Hippocampal formation (tissue), 2 donors: ENCODE results near the gene FSTL5.
A peak's percentile ranks its signal among the peaks of the same experiment; 100 is the strongest.

Experiments
- DNase-seq, 2 donors: peaks; one replicate each; lab custom pipeline; 2025; lab: John Stamatoyannopoulos, UW

Gene FSTL5

DNA sequence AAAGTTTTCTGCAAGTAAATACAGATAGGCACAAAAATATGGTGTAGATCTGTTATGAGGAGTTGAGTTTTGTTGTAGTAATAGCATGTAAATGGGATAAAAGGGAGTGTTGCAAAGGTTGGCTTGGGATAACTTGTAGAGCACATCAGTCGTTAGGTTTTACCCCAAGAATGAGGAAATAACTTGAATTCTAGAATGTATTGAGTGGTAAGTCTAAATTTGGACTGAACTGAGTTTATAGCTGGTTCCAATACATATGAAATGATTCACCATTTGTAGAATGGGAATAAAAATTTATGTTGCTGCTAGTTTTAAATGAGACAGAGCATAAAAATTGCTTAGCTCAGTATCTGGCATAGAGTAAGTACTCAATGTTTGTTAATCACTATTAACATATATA lies 719.2 kb downstream of the FSTL5 start:
- DNase-seq, result no peak

DNA sequence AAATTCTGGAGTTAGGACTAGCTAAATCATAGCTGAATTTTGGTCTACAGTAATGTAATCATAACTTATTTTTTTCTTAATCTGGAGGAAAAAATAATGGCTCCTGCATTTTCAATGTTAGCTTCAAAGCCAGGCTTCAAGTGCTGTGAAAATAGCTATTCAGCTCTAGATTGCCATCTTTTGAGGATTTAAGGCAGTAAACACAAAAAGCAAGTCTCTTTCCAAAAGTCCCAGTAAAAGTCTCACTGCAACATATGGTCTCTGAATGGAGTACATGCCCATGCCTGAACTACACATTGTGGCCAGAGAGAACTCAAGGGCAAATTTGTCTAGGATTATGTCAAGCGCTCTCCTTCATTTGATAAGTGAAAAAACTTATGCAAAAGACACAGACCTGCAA lies 720.9 kb downstream of the FSTL5 start:
- DNase-seq, result peak in 1 of 2 donors; percentile 3

DNA sequence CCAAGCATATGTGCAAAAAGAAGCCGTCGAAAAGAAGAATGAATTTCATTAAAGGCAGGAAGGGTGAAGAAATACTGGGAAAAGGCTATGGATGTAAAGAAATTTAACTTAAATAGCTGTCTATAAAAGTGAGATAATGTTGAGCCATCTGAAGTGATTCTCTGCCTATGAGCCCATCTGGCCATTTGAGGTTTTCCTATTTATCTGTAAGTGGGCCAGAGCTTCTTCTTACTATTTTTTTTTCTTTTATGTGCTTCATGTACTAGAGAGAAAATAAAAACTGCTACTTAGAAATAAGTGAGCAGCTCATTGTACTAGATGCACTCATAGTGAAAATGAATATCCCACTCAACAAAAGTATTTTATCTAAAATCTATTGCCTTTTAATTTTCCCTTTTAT lies 725.7 kb downstream of the FSTL5 start:
- DNase-seq, result no peak

DNA sequence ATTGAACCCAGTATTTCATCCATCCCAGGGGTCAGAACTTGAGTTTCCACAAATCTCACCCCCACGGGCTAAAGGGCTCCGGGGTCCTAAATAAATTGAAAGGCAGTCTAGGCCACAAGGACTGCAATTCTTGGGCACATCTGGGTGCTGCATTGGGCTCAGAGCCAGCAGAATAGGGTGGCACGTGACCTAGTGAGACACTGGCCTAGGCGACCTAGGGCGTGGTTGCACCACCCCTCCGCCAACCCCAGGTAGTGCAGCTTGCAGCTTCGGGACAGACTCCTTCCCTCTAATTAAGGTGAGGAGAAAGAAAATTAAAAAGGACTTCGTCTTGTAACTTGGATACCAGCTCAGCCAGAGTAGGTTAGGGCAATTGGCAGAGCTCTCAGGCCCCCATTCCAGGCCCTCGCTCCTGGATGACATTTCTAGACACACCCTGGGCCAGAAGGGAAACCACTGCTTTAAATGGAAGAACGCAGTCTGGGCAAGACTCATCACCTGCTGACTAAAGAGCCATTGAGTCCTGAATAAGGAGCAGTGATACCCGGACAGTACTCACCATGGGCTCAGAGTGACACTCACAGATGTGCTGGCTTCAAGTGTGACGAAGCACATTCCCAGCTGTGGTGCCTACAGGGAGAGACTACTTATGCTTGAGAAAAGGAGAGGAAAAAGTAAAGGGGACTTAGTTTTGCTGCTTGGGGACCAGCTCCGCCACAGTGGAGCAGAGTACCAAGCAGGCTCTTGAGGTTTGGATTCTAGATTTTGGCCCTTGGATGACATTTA lies 735.4 kb downstream of the FSTL5 start:
- no peak for DNase-seq

DNA sequence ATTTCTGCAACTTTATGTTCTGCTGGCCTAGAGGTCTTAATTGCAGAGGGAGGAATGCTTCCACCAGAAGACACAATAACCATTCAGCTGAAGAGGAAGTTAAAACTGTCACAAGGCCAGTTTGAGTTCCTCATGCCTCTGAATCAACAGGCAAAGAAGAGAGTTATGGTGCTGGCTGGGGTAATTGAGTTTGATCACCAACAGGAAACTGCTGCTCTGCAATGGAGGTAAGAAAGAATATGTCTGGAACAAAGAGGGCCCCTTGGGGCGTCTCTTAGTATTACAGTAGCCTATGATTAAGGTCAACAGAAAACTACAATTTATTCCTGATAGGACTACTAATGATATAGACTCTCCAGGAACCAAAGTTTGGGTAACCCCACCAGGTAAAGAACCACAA lies 744.0 kb downstream of the FSTL5 start:
- DNase-seq, result no peak

DNA sequence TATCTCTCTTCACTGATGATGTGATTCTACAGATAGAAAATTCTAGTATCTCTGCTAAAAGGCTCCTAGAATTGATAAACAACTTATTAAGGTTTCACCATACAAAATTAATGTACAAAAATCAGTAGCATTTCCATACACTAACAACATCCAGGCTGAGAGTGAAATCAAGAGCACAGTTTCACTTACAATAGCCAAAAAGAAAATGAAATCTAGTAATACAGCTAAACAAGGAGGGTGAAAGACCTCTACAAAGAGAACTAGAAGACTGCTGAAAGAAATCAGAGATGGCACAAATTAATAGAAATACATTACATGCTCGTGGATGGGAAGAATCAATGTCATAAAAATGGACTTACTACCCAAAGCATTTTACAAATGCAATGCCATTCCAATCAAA lies 751.9 kb downstream of the FSTL5 start:
- no peak for DNase-seq

DNA sequence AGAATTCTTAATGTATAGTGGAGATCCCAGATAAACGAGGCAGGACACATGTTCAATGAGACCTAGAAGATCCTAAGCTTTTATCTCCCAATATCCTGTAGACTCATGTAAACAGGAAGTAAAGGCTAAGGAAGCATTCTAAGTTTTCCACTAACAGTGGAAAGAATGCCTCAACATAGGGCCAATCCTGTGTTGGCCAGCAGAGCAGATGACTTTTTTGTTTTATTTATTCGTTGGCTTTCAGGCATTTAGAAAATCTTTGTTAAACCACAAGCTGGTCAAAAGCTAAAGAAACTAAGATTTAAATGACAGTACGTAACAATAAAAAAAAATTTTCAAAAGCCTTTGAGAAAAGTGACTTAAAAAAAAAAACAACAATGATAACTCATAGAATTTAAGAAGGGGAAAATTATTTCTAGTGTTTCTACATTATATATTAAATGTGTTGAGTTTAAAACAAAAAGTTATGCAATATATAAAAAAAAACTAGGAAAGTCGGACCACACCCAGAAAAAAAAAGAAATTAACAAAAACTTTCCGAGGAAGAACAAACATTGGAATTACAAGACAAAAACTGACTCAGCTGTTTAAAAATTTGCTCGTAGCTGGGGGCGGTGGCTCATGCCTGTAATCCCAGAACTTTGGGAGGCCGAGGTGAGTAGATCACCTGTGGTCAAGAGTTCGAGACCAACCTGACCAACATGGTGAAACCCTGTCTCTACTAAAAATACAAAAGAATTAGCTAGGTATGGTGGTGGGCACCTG lies 759.3 kb downstream of the FSTL5 start:
- DNase-seq, result no peak

DNA sequence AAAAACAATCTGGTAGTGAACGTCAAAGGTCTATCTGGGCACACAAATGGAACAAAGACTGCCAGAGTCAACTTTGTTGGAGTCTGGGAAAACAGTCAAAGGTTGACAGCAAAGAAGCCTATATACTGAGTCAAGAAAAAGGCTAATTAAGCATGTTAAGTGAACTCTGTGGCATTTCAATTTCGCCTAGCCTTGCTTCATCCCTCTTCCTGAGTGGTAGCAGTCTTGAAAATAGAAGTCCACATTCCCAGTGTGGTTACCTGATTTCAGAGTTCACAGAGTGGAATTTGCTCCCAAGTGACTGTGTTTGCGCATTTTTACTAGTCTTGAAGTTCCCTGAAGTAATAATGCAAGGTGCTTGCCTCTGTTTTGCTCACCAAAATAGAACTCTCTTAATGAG lies 760.0 kb downstream of the FSTL5 start:
- DNase-seq, result no peak

DNA sequence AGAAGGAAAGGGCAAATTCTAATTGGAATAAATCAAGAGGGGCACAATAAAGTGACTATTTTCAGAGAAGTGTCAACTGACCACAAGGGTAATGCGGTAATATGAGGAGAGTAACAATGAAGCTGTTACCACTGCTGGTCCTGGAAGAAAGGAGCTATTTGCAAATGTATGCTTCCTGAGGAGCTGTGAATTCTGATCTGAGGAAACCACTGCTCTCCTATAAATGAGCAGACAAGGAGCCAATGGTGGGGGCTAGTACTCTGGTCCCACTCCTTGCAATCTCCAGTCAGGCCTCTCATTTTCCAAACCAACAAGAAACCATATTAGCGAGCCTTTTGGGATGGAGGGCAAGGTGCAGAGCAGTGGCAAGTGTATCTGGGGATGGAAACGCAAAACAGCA lies 770.2 kb downstream of the FSTL5 start:
- no peak for DNase-seq

DNA sequence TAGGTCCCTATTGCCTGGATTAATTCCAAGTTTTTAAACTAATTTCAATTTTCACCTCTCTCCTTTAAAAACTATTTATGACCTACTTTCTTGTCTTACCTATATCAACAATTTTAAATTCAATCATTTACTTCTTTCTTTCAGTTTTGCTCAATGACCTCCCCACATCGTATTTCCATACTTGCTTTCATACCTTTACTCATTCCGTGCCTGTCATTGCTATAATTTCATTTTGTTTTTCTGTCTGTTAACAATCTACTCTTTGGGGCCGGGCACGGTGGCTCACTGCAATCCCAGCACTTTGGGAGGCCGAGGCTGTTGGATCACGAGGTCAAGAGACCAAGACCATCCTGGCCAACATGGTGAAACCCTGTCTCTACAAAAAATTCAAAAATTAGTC lies 781.1 kb downstream of the FSTL5 start:
- no peak for DNase-seq

DNA sequence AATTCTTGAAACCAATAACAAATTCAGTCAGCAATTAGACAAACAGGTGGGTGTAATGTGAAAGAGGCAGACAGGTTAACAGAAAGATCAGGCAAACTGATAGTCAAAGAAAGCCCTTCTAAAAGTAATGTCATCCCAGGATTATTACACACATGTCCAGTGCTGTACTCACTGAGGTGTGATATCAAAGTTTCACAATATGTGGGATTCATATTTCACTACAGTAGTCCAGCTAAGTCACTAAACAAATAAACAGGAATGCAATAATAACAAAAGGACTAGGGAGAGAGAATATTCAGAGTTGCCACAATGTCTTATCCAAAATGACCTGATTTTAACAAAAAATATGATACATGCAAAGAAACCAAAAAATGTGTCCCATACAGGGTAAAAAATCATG lies 787.5 kb downstream of the FSTL5 start:
- no peak for DNase-seq

DNA sequence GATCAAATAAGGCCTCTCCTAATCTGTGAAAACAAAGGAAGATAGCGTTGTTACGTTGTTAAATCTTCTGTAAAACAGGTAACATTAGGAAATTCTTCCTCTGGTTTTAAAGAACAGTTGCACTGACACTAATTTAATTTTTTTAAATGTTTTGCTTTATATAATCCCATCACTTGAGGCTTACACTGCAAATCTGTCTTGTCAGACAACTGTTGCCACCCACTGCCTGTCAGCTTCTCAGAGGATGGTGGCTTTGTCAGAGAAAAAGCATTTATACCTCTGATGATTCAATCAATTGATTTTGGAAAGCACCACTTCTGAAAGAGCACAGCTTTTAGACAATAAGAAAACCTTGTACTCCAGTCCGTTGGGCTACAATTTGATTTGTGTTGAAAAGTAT lies 799.1 kb downstream of the FSTL5 start:
- DNase-seq, result no peak

DNA sequence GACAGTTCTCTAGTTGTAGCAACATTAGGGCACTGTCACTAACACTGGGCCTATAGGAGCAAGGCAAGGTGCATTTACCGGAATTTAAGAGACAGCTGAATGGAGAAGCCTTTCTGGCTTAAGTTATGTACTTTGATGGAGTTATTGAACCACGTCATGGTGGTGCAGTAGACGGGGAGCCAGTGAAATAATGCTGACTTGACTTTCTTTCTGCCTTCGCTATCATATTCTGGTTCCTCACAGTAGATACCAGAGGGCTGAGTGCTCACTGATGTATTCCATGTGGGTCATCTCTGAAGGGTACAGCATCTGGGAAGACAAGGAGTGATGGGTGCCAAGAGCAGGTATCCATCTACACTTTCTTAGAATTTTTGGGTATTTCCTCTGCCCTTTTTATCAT lies 802.8 kb downstream of the FSTL5 start:
- DNase-seq, result no peak

DNA sequence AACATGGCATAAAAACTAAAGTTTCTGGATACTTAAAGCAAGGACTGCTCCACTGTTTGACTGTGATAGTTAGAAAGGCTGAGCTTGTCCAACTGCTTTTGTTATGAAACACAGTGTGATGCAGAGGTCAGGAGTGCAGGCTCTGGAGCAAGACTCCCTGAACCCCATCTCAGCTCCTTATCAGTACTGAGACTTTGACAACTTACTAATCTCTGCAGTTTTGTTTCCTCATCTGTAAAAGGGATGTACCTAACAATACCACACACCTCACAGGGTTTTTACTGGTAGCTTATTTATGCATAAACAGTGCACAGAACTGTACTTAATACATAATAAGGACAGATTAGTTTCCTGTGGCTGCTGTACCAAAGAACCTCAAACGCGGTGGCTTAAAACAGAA lies 804.3 kb downstream of the FSTL5 start:
- DNase-seq, result no peak

DNA sequence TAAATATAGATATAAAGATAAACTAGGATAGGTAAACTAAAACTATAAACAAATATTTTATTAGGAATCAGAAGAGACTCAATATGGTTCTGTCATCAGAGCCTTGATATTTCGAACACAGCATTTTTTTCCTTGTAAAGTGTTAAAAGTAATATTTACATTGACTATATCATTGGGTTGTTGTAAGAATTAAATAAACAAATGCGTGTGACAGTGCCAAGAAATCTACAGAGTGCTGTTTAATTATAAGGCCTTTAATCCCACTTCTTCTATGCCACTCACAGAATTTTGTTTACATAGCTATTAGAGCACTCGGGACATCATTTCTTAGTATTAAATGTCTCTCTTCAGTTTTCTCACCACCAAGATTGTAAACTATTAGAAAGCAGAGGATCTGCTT lies 807.4 kb downstream of the FSTL5 start:
- no peak for DNase-seq

DNA sequence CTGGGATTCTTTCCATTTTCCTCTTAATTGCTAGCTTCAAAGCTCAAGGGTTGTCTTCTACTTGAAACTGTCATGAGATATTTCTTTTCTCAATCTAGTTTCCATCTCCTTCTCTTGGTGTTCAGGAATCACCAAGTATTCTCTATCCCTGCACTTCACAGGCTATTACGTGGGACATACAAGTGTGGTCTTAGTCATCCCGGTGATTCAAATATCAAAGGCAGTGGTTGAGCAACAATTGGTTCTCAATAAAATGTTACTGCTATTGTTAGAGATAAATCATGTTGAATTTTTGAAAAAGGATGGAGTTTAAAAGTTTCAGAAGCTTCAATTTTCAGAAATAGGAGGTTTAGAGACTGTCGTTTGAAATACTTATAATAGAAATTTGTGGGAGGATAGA lies 812.9 kb downstream of the FSTL5 start:
- no peak for DNase-seq

DNA sequence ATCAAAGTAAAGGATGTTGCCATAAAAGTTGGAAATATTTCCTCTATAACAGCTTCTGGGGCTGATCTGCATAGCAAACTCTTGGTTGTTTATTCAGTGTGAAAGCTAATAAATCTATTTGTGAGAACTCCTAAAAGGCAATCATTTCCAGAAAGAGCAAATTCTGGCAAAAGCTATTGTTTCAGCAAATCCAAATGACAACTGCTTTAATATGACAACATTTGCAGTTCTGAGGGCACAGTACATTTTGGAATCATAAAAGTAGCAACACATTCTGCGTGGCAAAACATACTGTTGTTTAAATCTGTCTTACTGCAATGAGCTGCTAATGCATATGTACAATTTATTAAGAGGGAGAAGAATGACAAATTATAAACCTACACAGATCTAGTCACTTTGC lies 818.1 kb downstream of the FSTL5 start:
- DNase-seq, result no peak

DNA sequence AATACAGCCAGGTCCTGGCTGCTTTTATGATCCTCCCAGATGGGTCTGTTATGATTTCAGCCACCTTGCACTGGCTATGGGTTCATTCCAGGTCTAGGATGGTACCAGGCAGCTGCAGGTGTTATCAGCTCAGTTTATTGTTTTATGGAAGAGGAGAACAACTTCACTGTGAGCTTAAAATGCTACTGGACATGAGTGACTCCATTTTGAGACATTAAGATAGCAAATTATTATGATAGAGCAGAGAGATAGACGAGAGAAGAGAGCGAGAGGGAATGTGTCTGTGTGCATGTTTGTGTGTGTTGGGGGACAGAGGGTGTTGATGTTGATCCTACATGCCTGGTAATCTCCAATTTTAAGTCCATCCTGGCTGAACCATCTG lies 820.2 kb downstream of the FSTL5 start:
- DNase-seq, result no peak

DNA sequence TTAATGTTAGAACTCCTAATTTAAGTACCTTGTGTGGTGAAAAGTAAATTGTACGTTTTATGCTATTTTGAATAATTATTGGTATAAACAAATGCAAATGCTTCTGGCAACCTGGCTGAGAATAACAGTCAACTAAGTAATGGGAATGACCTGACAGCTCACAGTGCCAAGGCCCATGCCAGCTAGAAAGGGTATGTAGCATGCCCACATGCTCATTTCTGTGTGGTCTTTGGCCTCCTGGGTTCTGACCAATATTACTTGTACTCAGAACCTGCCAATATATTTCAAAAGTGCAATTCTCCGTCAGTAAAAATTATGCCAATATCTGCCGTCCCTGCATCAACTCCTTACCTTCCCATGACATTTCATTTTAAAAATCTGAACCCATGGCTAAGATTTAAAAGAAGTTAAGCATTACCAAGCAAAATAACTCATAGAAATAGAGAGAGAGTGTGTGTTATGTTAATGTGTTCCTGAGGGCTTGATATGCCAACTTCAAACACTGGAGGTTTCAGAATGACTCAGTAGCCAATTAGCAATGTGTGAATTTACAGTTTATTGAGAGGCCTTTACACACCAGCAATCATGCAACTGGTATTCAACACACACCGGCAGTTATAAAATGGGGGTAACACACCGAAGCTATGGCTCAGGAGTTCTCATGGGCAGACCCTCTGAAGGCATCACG lies 820.8 kb downstream of the FSTL5 start:
- no peak for DNase-seq

DNA sequence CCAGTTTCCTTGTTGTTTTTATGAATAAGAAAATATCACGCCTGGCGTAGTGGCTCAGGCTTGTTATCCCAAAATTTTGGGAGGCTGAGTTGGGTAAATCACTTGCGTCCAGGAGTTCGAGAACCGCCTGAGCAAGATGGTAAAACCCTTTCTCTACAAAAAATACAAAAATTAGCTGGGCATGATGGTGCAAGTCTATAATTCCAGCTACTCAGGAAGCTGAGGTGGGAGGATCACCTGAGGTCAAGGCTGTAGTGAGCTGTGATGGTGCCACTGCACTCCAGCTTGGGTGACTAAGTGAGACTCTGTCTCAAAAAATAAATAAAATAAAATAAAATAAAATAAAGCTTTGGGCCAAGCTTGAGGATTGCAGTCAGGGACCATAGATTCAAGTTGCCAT lies 827.2 kb downstream of the FSTL5 start:
- no peak for DNase-seq

DNA sequence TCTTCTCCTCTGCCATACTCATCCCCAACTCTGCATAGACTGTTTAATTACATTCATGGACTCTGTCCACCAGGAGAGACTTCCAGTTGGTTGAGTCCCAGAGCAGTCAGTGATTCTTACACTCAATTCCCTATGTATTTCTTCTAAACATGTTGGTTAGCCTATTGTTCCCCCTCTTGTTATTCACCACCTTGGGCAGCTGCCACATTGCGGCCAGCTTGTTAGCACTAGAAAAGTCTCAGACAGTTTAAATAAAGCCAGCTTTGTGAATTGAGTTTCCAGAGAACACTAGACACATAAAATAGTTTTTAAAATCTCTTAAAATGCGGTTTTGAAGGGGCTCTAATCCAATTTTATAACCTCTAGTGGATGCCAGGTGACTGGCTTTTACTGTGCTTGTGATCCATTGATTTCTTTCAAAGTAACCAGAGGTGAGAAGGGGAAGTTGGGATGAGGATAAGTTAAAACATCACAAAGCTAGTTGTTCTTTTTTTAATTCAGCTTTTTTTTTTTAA lies 827.7 kb downstream of the FSTL5 start:
- DNase-seq, result no peak
